ENCODE results near the gene DDX3X. TPM values are rescaled to one million over a fixed set of nuclear protein-coding genes. Genes with fewer than 3 reads are reported as not detected.

DDX3X gene
- total and polyA plus RNA-seq, 2 experiments from 2014 or later, result 68.1 to 239 TPM

GRCh38 chrX:41335958-41336331 is 2.0 kb downstream of the DDX3X start (continued):
- TF ChIP-seq REST (IDR thresholded peaks at IDR 0.05; ENCODE audit: unreplicated experiment) (no peak), NANOG (IDR thresholded peaks at IDR 0.05; ENCODE audit: borderline replicate concordance) (no peak), CTCF (conservative IDR thresholded peaks at IDR 0.05; ENCODE audit: low read depth in 2 of 2) (no peak), CREB1 (CRISPR knock-in tag; IDR thresholded peaks at IDR 0.05; ENCODE audit: low read depth) (no peak), ZNF462 (CRISPR knock-in tag; IDR thresholded peaks at IDR 0.05) (no peak), POLR2AphosphoS5 (IDR thresholded peaks at IDR 0.05; ENCODE audit: low read depth) (no peak)

Measured in GM23338 (cell line).